DND-41 (cell line): ENCODE measurements around the gene CD36.
A peak's percentile ranks its signal among the peaks of the same experiment; 100 is the strongest.

ENCODE experiments used
- ATAC-seq: fragments of 200-7000 bp; cut with Tn5 transposase; 3 replicates; pipeline ENCODE4 v1.9.1; 2021; ENCODE audit warnings: low read depth; ENCODE audit not compliant: insufficient read depth
- DNase-seq: peaks from one replicate; pipeline ENCODE4 v3.0.0-alpha.2; 2020
- H2AFZ ChIP-seq: 2 replicates; pipeline ENCODE4 v1.6.0; 2012; ENCODE audit warnings: low read depth, low read length
- H3K27ac ChIP-seq: 2 replicates; pipeline ENCODE4 v1.5.1; 2012; ENCODE audit warnings: low read length, inconsistent platforms
- H3K27me3 ChIP-seq: fragments of 200-600 bp; sonication (generic); 2 replicates; pipeline ENCODE4 v1.6.0; 2012; ENCODE audit warnings: low read length, mild to moderate bottlenecking, inconsistent platforms; ENCODE audit not compliant: insufficient read depth, poor library complexity
- H3K36me3 ChIP-seq: 2 replicates; pipeline ENCODE4 v1.5.1; 2012; ENCODE audit warnings: low read length, inconsistent platforms; ENCODE audit not compliant: insufficient read depth
- H3K4me1 ChIP-seq: 2 replicates; pipeline ENCODE4 v1.5.1; 2012; ENCODE audit warnings: mild to moderate bottlenecking, low read length; ENCODE audit not compliant: insufficient read depth
- H3K4me2 ChIP-seq: 2 replicates; pipeline ENCODE4 v1.6.0; 2012; ENCODE audit warnings: mild to moderate bottlenecking, moderate library complexity, low read length, inconsistent platforms; ENCODE audit not compliant: insufficient read depth
- H3K4me3 ChIP-seq, 2 experiments: fragments of 200-600 bp in 1 of 2; shearing (Covaris generic) in 1 of 2; 2 replicates each; pipeline ENCODE4 v1.5.1; 2012 to 2016; ENCODE audit warnings: inconsistent platforms in 2 of 2, low read length in 2 of 2, mild to moderate bottlenecking in 2 of 2, low read depth in 1 of 2, moderate library complexity in 1 of 2
- H3K79me2 ChIP-seq: 2 replicates; pipeline ENCODE4 v1.6.0; 2012; ENCODE audit warnings: low read length, inconsistent platforms; ENCODE audit not compliant: insufficient read depth
- H3K9ac ChIP-seq: 2 replicates; pipeline ENCODE4 v1.6.0; 2012; ENCODE audit warnings: low read depth, mild to moderate bottlenecking, inconsistent platforms, low read length, moderate library complexity
- H3K9me3 ChIP-seq: 2 replicates; pipeline ENCODE4 v1.5.1; 2012; ENCODE audit warnings: low read length, moderate library complexity, mild to moderate bottlenecking, inconsistent platforms; ENCODE audit not compliant: insufficient read depth, severe bottlenecking
- H4K20me1 ChIP-seq: 2 replicates; pipeline ENCODE4 v1.6.0; 2012; ENCODE audit warnings: low read length; ENCODE audit not compliant: insufficient read depth
- EZH2 ChIP-seq: IDR thresholded peaks from 3 replicates; pipeline ENCODE4 v1.6.1; 2012; ENCODE audit warnings: borderline replicate concordance, low read depth, mild to moderate bottlenecking, moderate library complexity, low read length, inconsistent platforms; ENCODE audit not compliant: severe bottlenecking
- TF ChIP-seq, protein P1 (sequence below): IDR thresholded peaks from 2 replicates; pipeline ENCODE4 v1.5.1; 2012; ENCODE audit warnings: borderline replicate concordance, low read length, moderate library complexity, mild to moderate bottlenecking; ENCODE audit not compliant: poor library complexity, severe bottlenecking; ENCODE audit errors: extremely low read depth

The CD36 gene

DNA sequence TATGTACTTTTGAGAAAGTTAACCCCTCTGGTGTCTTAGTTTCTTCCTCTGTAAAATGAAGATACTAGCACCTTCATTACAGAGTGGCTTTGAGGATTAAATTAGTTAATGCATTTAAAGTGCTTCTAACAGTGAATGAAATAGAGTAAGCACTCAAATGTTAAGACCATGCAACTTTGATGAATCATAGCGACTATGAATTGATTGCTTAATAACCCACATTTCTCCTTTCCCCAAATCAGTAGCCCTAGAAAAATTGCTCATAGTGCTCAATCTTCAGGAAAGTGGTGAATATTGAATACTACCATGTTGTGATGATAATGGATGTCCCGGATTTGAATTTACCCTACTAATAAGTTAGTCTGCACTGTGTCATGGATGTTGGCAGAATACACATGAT is 48.1 kb downstream of the CD36 start:
- no peaks in the 10 kb centered on the region for H3K27me3 ChIP-seq
- H3K4me2 ChIP-seq = no peak overlapping the region
- no peaks in the 10 kb centered on the region for H4K20me1 ChIP-seq
- DNase-seq (no peak), ATAC-seq (no peak)
- H2AFZ ChIP-seq = no peak overlapping the region
- no peak overlapping the region for H3K4me3 ChIP-seq
- no peaks in the 10 kb centered on the region for H3K9me3 ChIP-seq
- no peaks in the 10 kb centered on the region for H3K4me1 ChIP-seq
- no peaks in the 10 kb centered on the region for H3K36me3 ChIP-seq
- no peak overlapping the region for H3K9ac ChIP-seq
- TF ChIP-seq, protein P1, sequence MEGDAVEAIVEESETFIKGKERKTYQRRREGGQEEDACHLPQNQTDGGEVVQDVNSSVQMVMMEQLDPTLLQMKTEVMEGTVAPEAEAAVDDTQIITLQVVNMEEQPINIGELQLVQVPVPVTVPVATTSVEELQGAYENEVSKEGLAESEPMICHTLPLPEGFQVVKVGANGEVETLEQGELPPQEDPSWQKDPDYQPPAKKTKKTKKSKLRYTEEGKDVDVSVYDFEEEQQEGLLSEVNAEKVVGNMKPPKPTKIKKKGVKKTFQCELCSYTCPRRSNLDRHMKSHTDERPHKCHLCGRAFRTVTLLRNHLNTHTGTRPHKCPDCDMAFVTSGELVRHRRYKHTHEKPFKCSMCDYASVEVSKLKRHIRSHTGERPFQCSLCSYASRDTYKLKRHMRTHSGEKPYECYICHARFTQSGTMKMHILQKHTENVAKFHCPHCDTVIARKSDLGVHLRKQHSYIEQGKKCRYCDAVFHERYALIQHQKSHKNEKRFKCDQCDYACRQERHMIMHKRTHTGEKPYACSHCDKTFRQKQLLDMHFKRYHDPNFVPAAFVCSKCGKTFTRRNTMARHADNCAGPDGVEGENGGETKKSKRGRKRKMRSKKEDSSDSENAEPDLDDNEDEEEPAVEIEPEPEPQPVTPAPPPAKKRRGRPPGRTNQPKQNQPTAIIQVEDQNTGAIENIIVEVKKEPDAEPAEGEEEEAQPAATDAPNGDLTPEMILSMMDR = no peak
- TF ChIP-seq EZH2 = no peak
- no peaks in the 10 kb centered on the region for H3K79me2 ChIP-seq
- no peak overlapping the region for H3K27ac ChIP-seq

DNA sequence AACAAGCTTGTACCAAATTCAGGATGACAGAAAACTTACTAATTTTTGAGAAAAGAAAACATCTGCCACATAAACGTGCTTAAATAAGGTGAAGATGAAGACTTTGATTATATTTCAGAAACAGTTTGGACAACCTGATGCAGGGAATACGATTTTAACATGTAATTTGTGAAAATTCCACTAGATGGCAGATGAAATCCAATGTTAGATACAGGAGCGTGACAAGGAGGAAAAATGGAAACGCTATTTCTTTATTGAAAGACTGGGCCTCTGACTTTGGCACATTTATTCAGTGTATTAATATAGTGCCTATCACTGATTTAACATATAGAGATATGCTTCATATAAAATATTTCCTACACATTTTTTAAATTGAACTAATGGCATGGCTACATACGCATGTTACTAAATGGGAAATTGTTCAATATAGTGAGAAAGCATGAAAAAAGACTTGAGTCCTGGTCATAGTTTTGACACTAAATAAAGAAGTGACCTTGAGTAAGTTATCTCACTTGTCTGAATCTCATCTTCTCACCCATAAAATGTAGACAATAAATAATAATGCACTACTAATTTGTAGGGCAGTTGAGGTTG is 60.7 kb downstream of the CD36 start:
- no peak overlapping the region for H3K4me3 ChIP-seq
- no peaks in the 10 kb centered on the region for H3K36me3 ChIP-seq
- H3K27ac ChIP-seq = no peak overlapping the region
- no peaks in the 10 kb centered on the region for H3K9me3 ChIP-seq
- H3K9ac ChIP-seq = no peak overlapping the region
- ATAC-seq = peak; percentile 72
- no peak for TF ChIP-seq EZH2
- TF ChIP-seq, protein P1 = peak; percentile 72
- no peak overlapping the region for H3K4me2 ChIP-seq
- no peaks in the 10 kb centered on the region for H4K20me1 ChIP-seq
- H3K4me1 ChIP-seq = no peaks in the 10 kb centered on the region
- no peaks in the 10 kb centered on the region for H3K27me3 ChIP-seq
- no peak overlapping the region for H2AFZ ChIP-seq
- no peaks in the 10 kb centered on the region for H3K79me2 ChIP-seq
- DNase-seq = no peak

DNA sequence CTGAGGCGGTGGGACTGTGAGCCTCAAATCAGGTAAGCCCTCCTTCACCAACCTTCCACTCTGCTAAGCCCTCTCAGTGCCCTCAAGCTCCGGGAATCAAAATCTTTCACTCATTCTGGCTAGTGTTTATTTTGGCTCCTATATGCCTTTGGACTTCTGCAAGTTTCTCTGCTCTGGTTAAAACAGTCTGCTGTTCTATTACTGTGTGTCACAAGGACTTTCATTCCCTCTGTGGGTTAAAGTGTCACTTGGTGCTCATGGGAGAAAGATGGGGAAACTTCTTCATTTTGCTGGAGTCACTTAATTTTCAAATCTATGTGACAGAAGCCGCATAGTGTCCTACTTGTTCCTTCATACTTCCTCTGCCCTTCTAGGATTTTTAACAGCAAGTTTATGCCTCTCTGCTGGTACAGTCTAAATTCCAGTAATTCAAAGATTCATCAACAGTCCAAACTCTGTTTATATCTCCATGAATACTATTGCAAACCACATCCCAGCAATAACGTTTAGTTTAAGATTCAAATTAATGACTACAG is 61.3 kb downstream of the CD36 start:
- DNase-seq (no peak), ATAC-seq (no peak)
- TF ChIP-seq EZH2 = no peak
- TF ChIP-seq, protein P1 = no peak
- Histone ChIP-seq H3K9me3 (no peaks in the 10 kb centered on the region), H3K9ac (no peak overlapping the region), H3K79me2 (no peaks in the 10 kb centered on the region), H3K27ac (no peak overlapping the region), H3K36me3 (no peaks in the 10 kb centered on the region), H3K4me3 (no peak overlapping the region), H2AFZ (no peak overlapping the region), H3K27me3 (no peaks in the 10 kb centered on the region), H4K20me1 (no peaks in the 10 kb centered on the region), H3K4me2 (no peak overlapping the region), H3K4me1 (no peaks in the 10 kb centered on the region)

DNA sequence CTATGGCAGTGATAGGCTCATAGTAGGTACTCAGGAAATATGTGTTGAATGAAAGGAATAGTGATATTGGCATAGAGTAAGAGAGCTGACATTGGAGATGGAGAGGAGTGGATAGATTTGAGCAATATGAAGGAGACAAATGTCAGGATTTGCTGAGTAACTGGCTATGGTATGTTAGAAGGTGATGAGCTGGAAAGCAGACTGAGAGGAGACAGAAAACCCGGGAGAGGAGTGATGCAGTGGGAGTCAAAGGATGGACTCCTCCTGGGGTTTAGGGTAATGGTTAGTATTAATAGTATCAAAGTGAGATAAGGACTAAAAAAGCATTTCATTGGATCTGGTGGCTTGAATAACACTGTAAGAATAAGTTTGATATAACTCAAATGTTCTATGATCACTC is 64.8 kb downstream of the CD36 start:
- Histone ChIP-seq H3K27me3 (no peaks in the 10 kb centered on the region), H3K27ac (no peak overlapping the region), H3K36me3 (no peaks in the 10 kb centered on the region), H3K4me3 (no peak overlapping the region), H3K4me1 (no peaks in the 10 kb centered on the region), H4K20me1 (no peaks in the 10 kb centered on the region), H3K9ac (no peak overlapping the region), H2AFZ (no peak overlapping the region), H3K9me3 (no peaks in the 10 kb centered on the region), H3K4me2 (no peak overlapping the region), H3K79me2 (no peaks in the 10 kb centered on the region)
- no peak for ATAC-seq
- TF ChIP-seq, protein P1 = no peak
- TF ChIP-seq EZH2 = no peak
- no peak for DNase-seq
